Lung (tissue), 12 donors: ENCODE data around the gene BRD4. TPM values are rescaled to one million over a fixed set of nuclear protein-coding genes. Genes with fewer than 3 reads are reported as not detected.

Source experiments
- ATAC-seq: fragments of 200-7000 bp; cut with Tn5 transposase; one replicate; pipeline ENCODE4 v1.9.1; 2020; ENCODE audit warnings: moderate number of reproducible peaks; ENCODE audit not compliant: insufficient read depth, low FRiP score
- DNase-seq, 3 donors: peaks; one replicate each; pipeline ENCODE4 v3.0.0-alpha.2; 2013 to 2017
- H3K27ac ChIP-seq, 2 donors: one replicate each; pipeline ENCODE4 v1.5.1; 2013; ENCODE audit warnings: mild to moderate bottlenecking in 2 of 2, moderate library complexity in 2 of 2, control low read depth in 1 of 2, inconsistent platforms in 1 of 2, low read depth in 1 of 2, low read length in 1 of 2
- H3K27me3 ChIP-seq, 3 donors: one replicate each; pipeline ENCODE4 v1.5.1; 2013; ENCODE audit warnings: low read length in 2 of 3; ENCODE audit not compliant: control insufficient read depth in 3 of 3, insufficient read depth in 3 of 3
- H3K36me3 ChIP-seq, 4 donors: one replicate each; pipeline ENCODE4 v1.5.1; 2013; ENCODE audit warnings: low read length in 4 of 4, mild to moderate bottlenecking in 1 of 4, moderate library complexity in 1 of 4; ENCODE audit not compliant: control insufficient read depth in 4 of 4, insufficient read depth in 4 of 4
- H3K4me1 ChIP-seq, 5 donors: one replicate each; pipeline ENCODE4 v1.5.1; 2013; ENCODE audit warnings: low read length in 5 of 5, mild to moderate bottlenecking in 2 of 5, moderate library complexity in 1 of 5; ENCODE audit not compliant: control insufficient read depth in 5 of 5, insufficient read depth in 5 of 5
- H3K4me3 ChIP-seq: one replicate; pipeline ENCODE4 v1.5.1; 2013; ENCODE audit warnings: mild to moderate bottlenecking, control low read depth, moderate library complexity
- H3K9ac ChIP-seq, 2 donors: one replicate each; pipeline ENCODE4 v1.5.1; 2013; ENCODE audit warnings: low read length in 2 of 2, control low read depth in 1 of 2; ENCODE audit not compliant: insufficient read depth in 1 of 2
- H3K9me3 ChIP-seq, 4 donors: one replicate each; pipeline ENCODE4 v1.5.1; 2013; ENCODE audit warnings: low read length in 3 of 4, mild to moderate bottlenecking in 1 of 4, moderate library complexity in 1 of 4; ENCODE audit not compliant: control insufficient read depth in 4 of 4, insufficient read depth in 3 of 4
- WGBS, 2 donors: extraction: QIAGEN DNeasy Blood & Tissue Kit; methylation state at CpG; one replicate each; pipeline ENCODE4 v1.1.7; 2013; 5-methylcytosine and 5-hydroxymethylcytosine counted together
- polyA plus RNA-seq, 2 donors: library from polyadenylated mRNA; stranded (reverse); fragments of 200-250 nt; gene quantifications; one replicate each; pipeline ENCODE4 v1.2.1, GENCODE V29; 2013
- total RNA-seq, 2 donors: library from RNA; depleted of rRNA in 1 of 2; stranded (reverse); fragments of >200 nt in 1 of 2; gene quantifications; one replicate each; pipeline ENCODE4 v1.2.1, GENCODE V29; 2014 to 2021
- TF ChIP-seq, protein P1 (sequence below): IDR thresholded peaks from 2 replicates; pipeline ENCODE4 v1.5.1; 2012; ENCODE audit warnings: mild to moderate bottlenecking; ENCODE audit errors: control extremely low read depth, extremely low read depth
- donor health status: control.
- donor health status: control.
- donor health status: Bipolar disorder and iron deficiency.
- donor health status: healthy.
- donor health status: DM: yes; HTN: yes; CAD: no.

BRD4 gene
- total and polyA plus RNA-seq, 4 donors = 23.2 to 89.0 (median 37.7) TPM

DNA sequence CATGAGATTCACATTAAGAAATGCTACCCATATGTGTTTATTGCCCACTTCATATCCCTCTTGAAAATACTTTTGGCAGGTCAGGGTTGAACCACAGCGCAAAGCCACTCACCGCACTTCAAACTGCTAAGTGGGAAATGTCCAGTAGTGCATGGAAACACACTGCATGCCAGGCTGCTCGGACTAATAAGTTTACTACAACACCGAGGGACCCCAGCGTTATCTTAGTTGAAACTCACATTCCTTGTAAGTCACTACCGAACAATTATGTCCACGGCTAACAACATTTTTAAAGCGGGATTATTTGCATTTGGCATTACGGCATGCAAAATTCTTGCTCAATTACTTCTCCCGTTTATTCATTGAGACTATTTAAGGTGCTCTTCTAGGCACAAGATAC lies 4.0 kb downstream of the BRD4 start:
- TF ChIP-seq, protein P1, sequence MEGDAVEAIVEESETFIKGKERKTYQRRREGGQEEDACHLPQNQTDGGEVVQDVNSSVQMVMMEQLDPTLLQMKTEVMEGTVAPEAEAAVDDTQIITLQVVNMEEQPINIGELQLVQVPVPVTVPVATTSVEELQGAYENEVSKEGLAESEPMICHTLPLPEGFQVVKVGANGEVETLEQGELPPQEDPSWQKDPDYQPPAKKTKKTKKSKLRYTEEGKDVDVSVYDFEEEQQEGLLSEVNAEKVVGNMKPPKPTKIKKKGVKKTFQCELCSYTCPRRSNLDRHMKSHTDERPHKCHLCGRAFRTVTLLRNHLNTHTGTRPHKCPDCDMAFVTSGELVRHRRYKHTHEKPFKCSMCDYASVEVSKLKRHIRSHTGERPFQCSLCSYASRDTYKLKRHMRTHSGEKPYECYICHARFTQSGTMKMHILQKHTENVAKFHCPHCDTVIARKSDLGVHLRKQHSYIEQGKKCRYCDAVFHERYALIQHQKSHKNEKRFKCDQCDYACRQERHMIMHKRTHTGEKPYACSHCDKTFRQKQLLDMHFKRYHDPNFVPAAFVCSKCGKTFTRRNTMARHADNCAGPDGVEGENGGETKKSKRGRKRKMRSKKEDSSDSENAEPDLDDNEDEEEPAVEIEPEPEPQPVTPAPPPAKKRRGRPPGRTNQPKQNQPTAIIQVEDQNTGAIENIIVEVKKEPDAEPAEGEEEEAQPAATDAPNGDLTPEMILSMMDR = no peak
- H3K27ac ChIP-seq = no peak overlapping the region
- H3K9ac ChIP-seq = no peak overlapping the region
- DNase-seq (peak in 2 of 3 donors; percentile 22 to 32), ATAC-seq (no peak)
- H3K4me1 ChIP-seq = peaks cover 20 to 49% (median 36%) of the 10 kb centered on the region in 5 donors
- no peaks in the 10 kb centered on the region for H3K9me3 ChIP-seq
- no peaks in the 10 kb centered on the region for H3K27me3 ChIP-seq
- 50 to 67% methylated on average over 10 of the region's 10 CpGs for WGBS, 2 donors
- H3K4me3 ChIP-seq = no peak overlapping the region
- no peaks in the 10 kb centered on the region for H3K36me3 ChIP-seq

DNA sequence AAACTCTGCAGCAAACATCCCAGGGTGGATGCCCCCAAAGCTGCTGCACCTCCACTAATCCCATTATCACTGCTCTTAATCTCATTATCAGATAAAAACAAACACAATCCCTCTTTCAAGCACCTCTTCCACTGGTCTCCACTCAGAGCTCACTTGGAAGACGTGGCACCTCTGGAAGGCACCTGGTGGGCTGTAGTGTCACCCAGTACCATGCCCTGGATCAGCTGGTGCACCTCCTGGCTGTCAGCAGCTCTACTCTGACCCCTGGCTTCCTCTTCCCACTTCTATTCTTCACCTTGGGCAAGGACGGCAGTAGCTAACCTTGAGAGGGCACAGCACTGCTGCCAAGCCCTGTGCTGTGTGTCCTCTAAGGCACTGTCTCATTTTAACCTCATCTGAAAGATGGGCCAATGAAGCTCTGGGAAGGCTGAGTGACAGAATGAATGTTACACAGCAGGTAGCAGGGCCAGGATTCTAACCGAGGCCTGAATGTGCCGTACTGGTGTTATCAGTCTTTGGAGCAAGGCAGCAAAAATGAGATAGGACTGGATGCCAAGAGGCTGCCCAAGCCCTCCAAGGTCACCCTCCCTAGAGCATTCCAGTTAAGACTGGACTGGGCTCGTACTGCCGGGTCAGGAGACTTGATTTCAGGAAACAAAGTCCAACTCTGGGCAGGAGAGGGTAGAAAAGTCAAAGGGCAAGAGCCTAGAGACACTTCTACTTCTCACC lies 7.4 kb downstream of the BRD4 start:
- Histone ChIP-seq H3K4me1 (peaks cover 32 to 60% (median 39%) of the 10 kb centered on the region in 5 donors), H3K36me3 (no peaks in the 10 kb centered on the region), H3K27ac (peak overlapping the region; percentile 52 to 73), H3K9me3 (no peaks in the 10 kb centered on the region), H3K27me3 (no peaks in the 10 kb centered on the region), H3K4me3 (no peak overlapping the region), H3K9ac (no peak overlapping the region)
- TF ChIP-seq, protein P1 = no peak
- 33 to 49% methylated on average over 6 of the region's 6 CpGs for WGBS, 2 donors
- ATAC-seq (no peak), DNase-seq (no peak)

DNA sequence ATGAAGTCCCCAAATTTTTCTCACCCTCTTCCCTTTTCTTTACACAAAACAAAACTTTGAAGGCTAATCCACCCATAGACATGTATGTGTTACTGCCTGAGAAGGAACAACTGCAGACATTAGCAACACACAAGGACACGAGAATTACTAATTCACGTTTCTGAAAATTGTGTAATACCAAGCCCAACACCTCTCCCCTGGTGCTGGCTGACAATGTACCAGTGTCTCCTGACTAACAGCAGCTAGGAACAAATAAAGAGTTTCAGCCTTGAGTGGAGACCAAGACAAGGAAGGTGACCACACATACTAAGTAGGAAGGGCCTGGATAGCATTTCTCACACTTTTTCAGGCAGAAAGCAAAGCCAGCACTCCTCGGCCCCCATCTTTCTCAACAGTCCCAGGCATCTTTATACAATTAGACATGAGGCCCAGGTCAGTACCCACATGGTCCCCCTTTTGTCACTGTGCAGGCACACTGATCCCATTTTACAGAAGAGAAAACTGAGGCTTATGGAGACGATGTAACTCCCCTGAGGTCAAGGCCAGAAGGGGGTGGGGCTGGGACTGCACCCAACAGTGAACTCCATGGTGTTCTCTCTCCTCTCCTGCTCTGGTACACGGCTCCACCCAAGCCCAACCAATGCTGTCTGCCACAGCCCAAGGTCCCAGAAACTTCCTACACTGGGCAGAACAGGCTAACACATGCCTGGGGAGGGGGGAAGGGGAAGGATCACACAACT lies 8.7 kb downstream of the BRD4 start:
- no peak overlapping the region for H3K4me3 ChIP-seq
- no peak overlapping the region for H3K9ac ChIP-seq
- no peaks in the 10 kb centered on the region for H3K36me3 ChIP-seq
- WGBS, 2 donors = 20 to 31% methylated on average over 5 of the region's 5 CpGs
- TF ChIP-seq, protein P1 = no peak
- peaks cover 34 to 64% (median 39%) of the 10 kb centered on the region in 5 donors for H3K4me1 ChIP-seq
- H3K27ac ChIP-seq = peak overlapping the region; percentile 8 to 73
- no peaks in the 10 kb centered on the region for H3K9me3 ChIP-seq
- DNase-seq = peak in 2 of 3 donors; percentile 46 to 55
- no peaks in the 10 kb centered on the region for H3K27me3 ChIP-seq
- peak; percentile 5 for ATAC-seq
